ENCODE measurements around the gene NFATC2IP.
"Not testable (repeated sequence)": the region's sequence is repeated elsewhere in the genome, so short reads cannot be mapped to it uniquely, and the experiment has no call there.

NFATC2IP gene

GRCh38 chr16:28990375-28991040 lies 39.8 kb downstream of the NFATC2IP start:
- peak in 1 of 2 donors; percentile 53 for DNase-seq (ENCODE audit: low read depth in 2 of 2, low spot score in 1 of 2)

DNA sequence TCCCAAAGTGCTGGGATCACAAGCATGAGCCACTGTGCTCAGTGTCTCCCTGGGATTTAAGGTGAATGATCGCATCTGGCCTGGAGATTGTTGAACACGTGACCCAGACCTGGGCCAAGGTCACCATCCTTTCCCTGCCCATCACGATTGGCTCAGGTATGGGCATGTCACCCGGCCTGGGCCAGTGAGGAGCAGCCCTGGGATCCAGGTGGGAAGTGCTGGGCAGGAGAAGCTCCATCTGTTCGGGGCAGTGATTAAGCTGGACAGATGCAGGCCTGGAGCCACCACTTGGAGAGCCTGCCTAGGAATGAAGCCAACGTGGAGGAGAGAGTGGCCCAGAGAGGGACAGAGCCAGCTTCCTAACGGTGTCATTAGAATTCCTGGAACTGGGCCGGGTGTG lies 41.0 kb downstream of the NFATC2IP start:
- DNase-seq (ENCODE audit: low read depth in 2 of 2, low spot score in 1 of 2) = no peak

- no peak for DNase-seq (ENCODE audit: low read depth in 2 of 2, low spot score in 1 of 2)
These were observed 41.8 kb downstream of the NFATC2IP start for GRCh38 chr16:28992496-28992895.

DNA sequence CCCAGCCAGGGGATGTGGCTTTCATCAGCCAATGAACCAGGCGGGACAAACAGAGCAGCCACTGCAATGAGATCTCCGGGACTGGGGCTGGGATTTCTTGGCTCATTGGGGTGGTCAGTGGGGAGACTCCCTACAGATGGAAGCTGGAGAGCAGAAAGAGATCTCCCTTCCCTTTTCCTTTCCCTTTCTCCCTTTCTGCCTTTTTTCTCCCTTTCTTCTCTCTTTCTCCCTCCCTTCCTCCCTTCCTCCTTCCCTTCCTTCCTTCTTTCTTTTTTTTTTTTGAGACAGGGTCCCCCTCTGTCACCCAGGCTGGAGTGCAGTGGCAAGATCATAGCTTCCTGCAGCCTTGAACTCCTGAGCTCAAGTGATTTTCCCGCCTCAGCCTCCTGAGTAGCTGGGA lies 48.1 kb downstream of the NFATC2IP start:
- no peak for DNase-seq (ENCODE audit: low read depth in 2 of 2, low spot score in 1 of 2)

- no peak for DNase-seq (ENCODE audit: low read depth in 2 of 2, low spot score in 1 of 2)
These were observed 48.8 kb downstream of the NFATC2IP start for GRCh38 chr16:28999577-28999976.

GRCh38 chr16:29000019-29000418 lies 49.3 kb downstream of the NFATC2IP start:
- DNase-seq (ENCODE audit: low read depth in 2 of 2, low spot score in 1 of 2) = no peak

DNA sequence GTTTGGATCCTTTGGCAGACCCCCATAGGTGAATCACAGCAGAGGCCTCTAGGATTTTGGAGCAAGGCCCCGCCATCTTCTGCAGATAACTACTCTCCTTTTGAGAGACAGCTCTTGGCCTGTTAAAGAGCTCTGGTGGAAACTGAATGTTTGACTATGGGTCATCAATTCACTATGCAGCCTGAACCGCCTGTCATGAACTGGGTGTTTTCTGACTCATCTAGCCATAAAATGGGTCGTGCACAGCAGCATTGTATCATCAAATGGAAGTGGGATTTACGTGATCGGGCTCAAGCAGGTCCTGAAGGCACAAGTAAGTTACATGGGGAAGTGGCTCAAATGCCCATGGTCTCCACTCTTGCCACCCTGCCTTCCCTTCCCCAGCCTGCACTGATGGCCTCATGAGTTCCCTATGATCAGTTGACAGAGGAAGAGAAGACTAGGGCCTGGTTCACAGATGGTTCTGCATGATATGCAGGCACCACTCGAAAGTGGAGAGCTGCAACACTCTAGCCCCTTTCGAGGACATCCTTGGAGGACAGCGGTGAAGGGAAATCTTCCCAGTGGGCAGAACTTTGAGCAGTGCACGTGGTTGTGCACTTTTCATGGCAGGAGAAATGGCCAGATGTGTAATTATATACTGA lies 53.9 kb downstream of the NFATC2IP start:
- not testable (repeated sequence) for DNase-seq (ENCODE audit: low read depth in 2 of 2, low spot score in 1 of 2)

GRCh38 chr16:29007730-29008593 lies 57.2 kb downstream of the NFATC2IP start:
- peak; percentile 53 to 55 for DNase-seq (ENCODE audit: low read depth in 2 of 2, low spot score in 1 of 2)

DNA sequence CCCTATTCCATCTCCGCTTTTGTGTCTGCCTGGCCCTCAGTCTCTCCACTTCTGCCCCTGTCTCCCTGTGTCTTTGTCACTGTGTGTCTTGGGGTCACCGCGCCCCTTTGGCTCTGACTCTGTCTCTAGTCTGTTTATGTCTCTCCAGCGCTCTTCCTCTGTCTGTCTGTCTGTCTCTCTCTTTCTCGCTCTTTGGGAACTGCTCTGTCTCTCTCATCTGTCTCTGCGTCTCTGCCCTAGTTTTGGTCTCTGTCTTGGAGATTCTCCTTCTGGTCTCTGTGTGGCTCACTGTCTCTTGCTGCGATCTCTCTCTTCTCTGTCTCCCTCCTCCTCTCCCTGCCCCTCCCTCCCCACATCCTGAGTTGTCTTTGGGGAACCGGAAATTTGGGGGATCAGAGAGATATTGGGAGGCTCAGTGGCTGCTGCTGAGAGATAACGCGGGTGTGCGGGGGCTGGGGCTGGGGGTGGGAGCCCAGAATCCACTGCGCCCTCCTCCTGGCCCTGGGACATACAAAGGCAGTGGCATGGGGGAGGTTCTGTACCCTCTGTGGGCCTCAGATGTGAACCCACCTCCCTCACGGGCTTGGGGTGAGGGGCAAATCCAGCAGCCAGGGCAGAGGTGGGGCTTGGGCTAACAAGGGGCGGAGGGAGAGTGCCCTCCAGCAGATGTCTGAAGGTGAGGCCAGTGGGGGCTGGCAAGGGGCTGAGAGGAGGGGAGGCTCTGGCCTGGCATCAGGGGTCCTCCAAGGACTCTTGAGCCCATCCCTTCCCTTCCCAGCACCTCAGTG lies 58.5 kb downstream of the NFATC2IP start:
- no peak for DNase-seq (ENCODE audit: low read depth in 2 of 2, low spot score in 1 of 2)

DNA sequence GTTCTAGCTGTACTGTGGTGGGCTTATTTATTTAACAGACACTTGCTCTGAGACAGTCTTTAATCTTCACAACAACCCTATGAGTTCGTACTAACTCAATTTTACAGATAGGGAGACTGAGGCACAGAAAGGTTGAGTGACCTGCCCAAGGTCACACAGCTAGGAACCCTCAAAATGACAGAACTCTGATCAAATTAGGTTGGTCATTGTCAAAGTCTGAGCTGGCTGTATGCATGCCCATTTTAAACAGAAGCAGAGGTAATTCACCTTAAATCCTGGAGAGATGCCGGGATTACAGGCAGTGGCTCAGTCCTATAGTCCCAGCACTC lies 59.1 kb downstream of the NFATC2IP start:
- no peak for DNase-seq (ENCODE audit: low read depth in 2 of 2, low spot score in 1 of 2)

GRCh38 chr16:29011112-29011511 lies 60.4 kb downstream of the NFATC2IP start:
- DNase-seq (ENCODE audit: low read depth in 2 of 2, low spot score in 1 of 2) = no peak

DNA sequence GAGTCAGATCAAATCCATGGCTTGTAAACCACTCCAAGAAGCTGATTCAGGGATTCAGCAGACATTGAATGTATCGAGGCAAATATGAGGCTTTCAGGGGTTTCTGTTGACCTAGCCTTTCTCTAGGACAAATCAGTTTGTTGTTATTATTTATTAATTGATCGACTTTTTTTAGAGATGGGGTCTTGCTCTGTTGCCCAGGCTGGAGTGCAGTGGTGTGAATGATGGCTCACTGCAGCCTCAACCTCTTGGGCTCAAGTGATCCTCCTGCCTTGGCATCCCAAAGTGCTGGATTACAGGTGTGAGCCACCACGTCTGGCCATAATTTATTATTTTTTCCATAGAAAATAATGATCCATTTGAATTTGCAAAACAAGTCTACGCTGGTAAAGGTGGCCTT lies 61.1 kb downstream of the NFATC2IP start:
- no peak for DNase-seq (ENCODE audit: low read depth in 2 of 2, low spot score in 1 of 2)

GRCh38 chr16:29012913-29013553 lies 62.3 kb downstream of the NFATC2IP start:
- DNase-seq (ENCODE audit: low read depth in 2 of 2, low spot score in 1 of 2) = no peak

- DNase-seq (ENCODE audit: low read depth in 2 of 2, low spot score in 1 of 2) = no peak
These were observed 63.9 kb downstream of the NFATC2IP start for GRCh38 chr16:29014561-29015069.
